OCI-LY3 (cell line): ENCODE data around the gene TXN.

Source experiments
- H2AFZ ChIP-seq: fragments of 200-600, 300-600 bp; shearing (Covaris generic); 2 replicates; pipeline ENCODE4 v1.6.0; 2014; ENCODE audit warnings: antibody characterized with exemption, low read depth, low read length
- H3K27ac ChIP-seq: fragments of 200-600, 300-600 bp; sonication (generic); 2 replicates; pipeline ENCODE4 v1.5.1; 2014; ENCODE audit warnings: mild to moderate bottlenecking, low read length, moderate library complexity, mixed read lengths
- H3K27me3 ChIP-seq: fragments of 200-600, 300-600 bp; sonication (generic); 2 replicates; pipeline ENCODE4 v1.6.1; 2014; ENCODE audit warnings: low read depth, low read length, mixed read lengths
- H3K36me3 ChIP-seq: fragments of 200-600, 300-600 bp; sonication (generic); replicated peaks from 2 replicates; pipeline ENCODE3; 2014; ENCODE audit warnings: low read depth, low read length, mixed read lengths
- H3K4me1 ChIP-seq: fragments of 300-600, 200-600 bp; sonication (generic); 2 replicates; pipeline ENCODE4 v1.6.1; 2014; ENCODE audit warnings: low read length, mixed read lengths
- H3K4me2 ChIP-seq: fragments of 200-600, 300-600 bp; sonication (generic); 2 replicates; pipeline ENCODE4 v1.6.1; 2014; ENCODE audit warnings: low read length, mixed read lengths
- H3K4me3 ChIP-seq: fragments of 300-600, 200-600 bp; sonication (generic); 2 replicates; pipeline ENCODE4 v1.5.1; 2014; ENCODE audit warnings: antibody characterized with exemption, mild to moderate bottlenecking, low read length, moderate library complexity
- H3K79me2 ChIP-seq: fragments of 300-600, 200-600 bp; shearing (Covaris generic); 2 replicates; pipeline ENCODE4 v1.6.1; 2014; ENCODE audit warnings: mild to moderate bottlenecking, low read length, mixed read lengths
- H3K9ac ChIP-seq: fragments of 300-600, 200-600 bp; shearing (Covaris generic); 2 replicates; pipeline ENCODE4 v1.6.0; 2014; ENCODE audit warnings: mild to moderate bottlenecking, low read length, moderate library complexity
- H3K9me3 ChIP-seq: fragments of 200-600, 300-600 bp; shearing (Covaris generic); 2 replicates; pipeline ENCODE4 v1.6.1; 2014; ENCODE audit warnings: low read length, mixed read lengths; ENCODE audit not compliant: insufficient read depth
- H4K20me1 ChIP-seq: fragments of 200-600, 300-600 bp; sonication (generic); 2 replicates; pipeline ENCODE4 v1.6.1; 2016; ENCODE audit warnings: low read length, mixed read lengths; ENCODE audit not compliant: insufficient read depth
- CTCF ChIP-seq: fragments of 200-600, 300-600 bp; sonication (generic); IDR thresholded peaks from 2 replicates; pipeline ENCODE4 v1.5.1; 2014; ENCODE audit warnings: antibody characterized with exemption, low read length, low read depth
- EZH2phosphoT487 ChIP-seq: fragments of 200-600 bp; shearing (Covaris generic); IDR thresholded peaks from 2 replicates; pipeline ENCODE4 v1.6.1; 2018; ENCODE audit warnings: antibody characterized with exemption, mixed run types, low read depth

TXN gene

GRCh38 chr9:110256380-110257096, at the start of gene TXN:
Gene TXN, minus strand, starts transcription at chr9:110256507. Its CDS starts 72 bp downstream, at chr9:110256435.
- H3K27ac ChIP-seq, result peak within 1 kb of the TSS; percentile 97
- H3K27me3 ChIP-seq, result no peaks in the 10 kb centered on the region
- peaks cover 39% of the 10 kb centered on the region for H4K20me1 ChIP-seq
- peak within 1 kb of the TSS; percentile 99 for H3K9ac ChIP-seq
- peak within 1 kb of the TSS; percentile 96 for H3K4me3 ChIP-seq
- H3K4me2 ChIP-seq, result peak within 1 kb of the TSS; percentile 100
- peaks cover 14% of the 10 kb centered on the region for H3K36me3 ChIP-seq
- no peak for TF ChIP-seq CTCF
- TF ChIP-seq EZH2phosphoT487, result no peak
- no peaks in the 10 kb centered on the region for H3K9me3 ChIP-seq
- peak within 1 kb of the TSS; percentile 17; the same call in 1 of the 2 replicates for H2AFZ ChIP-seq
- H3K4me1 ChIP-seq, result peaks cover 49% of the 10 kb centered on the region
- H3K79me2 ChIP-seq, result peaks cover 61% of the 10 kb centered on the region

- H3K9me3 ChIP-seq, result peaks cover 3% of the 10 kb centered on the region; the same call in 1 of the 2 replicates
- H2AFZ ChIP-seq, result no peak overlapping the region
- TF ChIP-seq EZH2phosphoT487, result no peak
- no peak for TF ChIP-seq CTCF
- no peak overlapping the region for H3K9ac ChIP-seq
- peaks cover 2% of the 10 kb centered on the region for H3K36me3 ChIP-seq
- no peaks in the 10 kb centered on the region for H3K4me1 ChIP-seq
- no peak overlapping the region for H3K4me3 ChIP-seq
- no peak overlapping the region for H3K4me2 ChIP-seq
- no peak overlapping the region for H3K27ac ChIP-seq
- no peaks in the 10 kb centered on the region for H4K20me1 ChIP-seq
- H3K79me2 ChIP-seq, result no peaks in the 10 kb centered on the region
- no peaks in the 10 kb centered on the region for H3K27me3 ChIP-seq
These were observed 46.8 kb upstream of the TXN start for GRCh38 chr9:110303133-110303532.

GRCh38 chr9:110298043-110298605, 41.8 kb upstream of the TXN start:
- no peaks in the 10 kb centered on the region for H3K4me1 ChIP-seq
- H4K20me1 ChIP-seq, result no peaks in the 10 kb centered on the region
- TF ChIP-seq EZH2phosphoT487, result no peak
- TF ChIP-seq CTCF, result no peak
- no peak overlapping the region for H3K9ac ChIP-seq
- no peak overlapping the region for H3K4me3 ChIP-seq
- H3K4me2 ChIP-seq, result no peak overlapping the region
- H3K36me3 ChIP-seq, result no peaks in the 10 kb centered on the region
- peak overlapping the region; percentile 9; the same call in 1 of the 2 replicates for H2AFZ ChIP-seq
- H3K79me2 ChIP-seq, result no peaks in the 10 kb centered on the region
- H3K27ac ChIP-seq, result no peak overlapping the region
- H3K9me3 ChIP-seq, result no peaks in the 10 kb centered on the region
- H3K27me3 ChIP-seq, result no peaks in the 10 kb centered on the region

GRCh38 chr9:110293248-110293647, 36.9 kb upstream of the TXN start:
- Histone ChIP-seq H3K27ac (no peak overlapping the region), H3K4me1 (no peaks in the 10 kb centered on the region), H2AFZ (no peak overlapping the region), H3K79me2 (no peaks in the 10 kb centered on the region), H3K9me3 (no peaks in the 10 kb centered on the region), H3K36me3 (no peaks in the 10 kb centered on the region), H3K4me3 (no peak overlapping the region), H3K9ac (no peak overlapping the region), H3K27me3 (no peaks in the 10 kb centered on the region), H3K4me2 (no peak overlapping the region), H4K20me1 (no peaks in the 10 kb centered on the region)
- TF ChIP-seq EZH2phosphoT487 (no peak), CTCF (no peak)
